ENCODE measurements around the gene SH3BP1.
"Not testable (repeated sequence)": the region's sequence is repeated elsewhere in the genome, so short reads cannot be mapped to it uniquely, and the experiment has no call there.

Gene SH3BP1

DNA sequence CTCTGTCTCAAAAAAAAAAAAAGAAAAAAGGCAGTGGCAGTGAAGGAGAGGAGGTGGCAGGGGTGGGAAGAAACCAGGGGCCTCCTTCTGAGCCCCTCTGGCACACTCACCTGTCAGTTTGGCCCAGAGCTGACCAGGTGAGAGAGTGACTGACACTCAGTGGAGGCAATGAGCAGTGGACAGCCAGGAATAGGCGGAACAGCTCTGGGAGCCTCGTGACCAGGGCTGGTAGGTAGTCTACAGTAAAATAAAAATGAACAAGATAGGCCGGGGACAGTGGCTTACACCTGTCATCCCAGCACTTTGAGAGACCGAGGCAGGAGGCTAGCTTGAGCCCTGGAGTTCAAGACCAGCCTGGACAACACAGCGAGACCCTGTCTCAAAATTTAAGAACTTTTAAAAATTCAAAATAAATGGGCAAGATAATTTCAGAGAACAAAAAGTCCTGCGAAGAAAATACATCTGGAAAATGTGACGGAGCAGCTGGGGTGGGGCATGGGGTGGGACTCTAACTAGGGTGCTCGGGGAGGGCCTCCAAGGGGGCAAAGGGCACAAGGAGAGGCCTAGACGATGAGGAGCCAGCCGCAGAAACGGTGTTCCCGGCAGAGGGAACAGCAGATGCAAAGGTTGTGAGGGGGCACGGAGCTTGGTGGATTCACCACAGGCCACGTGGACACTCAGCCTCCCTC is 15.2 kb downstream of the SH3BP1 start:
- DNase-seq (ENCODE audit: extremely low spot score, insufficient read length, low read depth): no peak
- FAIRE-seq: no peak

DNA sequence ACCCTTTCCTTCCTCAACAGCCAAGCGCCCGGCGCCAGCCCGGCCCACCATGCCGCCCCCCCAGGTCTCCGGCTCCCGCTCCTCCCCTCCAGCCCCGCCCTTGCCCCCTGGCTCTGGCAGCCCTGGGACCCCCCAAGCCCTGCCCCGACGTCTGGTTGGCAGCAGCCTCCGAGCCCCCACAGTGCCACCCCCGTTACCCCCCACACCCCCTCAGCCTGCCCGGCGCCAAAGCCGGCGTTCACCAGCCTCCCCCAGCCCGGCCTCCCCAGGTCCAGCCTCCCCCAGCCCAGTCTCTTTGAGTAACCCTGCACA is 15.7 kb downstream of the SH3BP1 start:
- FAIRE-seq (no peak), DNase-seq (ENCODE audit: extremely low spot score, insufficient read length, low read depth) (no peak)

DNA sequence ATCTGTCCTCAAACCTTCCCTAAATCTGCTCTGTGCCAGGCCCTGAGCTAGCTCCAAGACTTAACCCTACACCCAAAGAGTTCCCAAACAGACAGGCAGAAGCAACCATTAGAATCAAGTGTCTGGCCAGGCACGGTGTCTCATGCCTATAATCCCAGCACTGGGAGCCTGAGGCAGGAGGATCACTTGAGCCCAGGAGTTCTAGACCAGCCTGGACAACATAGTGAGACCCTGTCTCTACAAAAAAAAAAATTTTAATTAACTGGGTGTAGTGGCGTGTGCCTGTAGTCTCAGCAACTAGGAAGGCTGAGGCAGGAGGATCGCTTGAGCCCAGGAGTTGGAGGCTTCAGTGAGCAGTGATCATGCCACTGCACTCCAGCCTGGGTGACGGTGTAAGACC is 17.1 kb downstream of the SH3BP1 start:
- not testable (repeated sequence) for DNase-seq (ENCODE audit: extremely low spot score, insufficient read length, low read depth); FAIRE-seq

DNA sequence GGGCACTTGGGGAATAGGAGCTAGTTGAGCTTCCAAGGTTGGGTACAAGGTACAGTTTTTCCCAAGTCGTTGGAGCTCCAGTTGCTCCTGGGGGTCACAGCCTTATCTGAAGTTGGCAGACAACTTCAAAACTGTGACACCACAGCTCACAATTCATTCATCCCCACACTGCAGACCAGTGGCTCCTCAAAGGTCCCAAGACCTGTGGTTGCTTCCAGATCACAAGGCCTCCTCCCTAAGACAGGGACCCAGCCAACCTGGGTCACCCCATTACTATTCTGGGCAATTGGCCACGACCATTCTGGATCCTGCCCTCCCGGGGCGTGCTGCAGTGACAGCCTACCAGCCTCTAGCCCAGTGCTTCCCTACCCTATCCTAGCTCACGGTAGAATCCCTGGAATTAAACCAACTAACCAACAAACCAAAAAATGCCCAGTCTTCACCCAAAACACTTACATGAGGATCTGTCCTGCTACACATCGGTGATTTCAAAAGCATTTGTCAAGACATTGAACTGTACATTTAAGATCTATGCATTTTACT is 18.2 kb downstream of the SH3BP1 start:
- DNase-seq (ENCODE audit: extremely low spot score, insufficient read length, low read depth): no peak
- peak; percentile 5 for FAIRE-seq

DNA sequence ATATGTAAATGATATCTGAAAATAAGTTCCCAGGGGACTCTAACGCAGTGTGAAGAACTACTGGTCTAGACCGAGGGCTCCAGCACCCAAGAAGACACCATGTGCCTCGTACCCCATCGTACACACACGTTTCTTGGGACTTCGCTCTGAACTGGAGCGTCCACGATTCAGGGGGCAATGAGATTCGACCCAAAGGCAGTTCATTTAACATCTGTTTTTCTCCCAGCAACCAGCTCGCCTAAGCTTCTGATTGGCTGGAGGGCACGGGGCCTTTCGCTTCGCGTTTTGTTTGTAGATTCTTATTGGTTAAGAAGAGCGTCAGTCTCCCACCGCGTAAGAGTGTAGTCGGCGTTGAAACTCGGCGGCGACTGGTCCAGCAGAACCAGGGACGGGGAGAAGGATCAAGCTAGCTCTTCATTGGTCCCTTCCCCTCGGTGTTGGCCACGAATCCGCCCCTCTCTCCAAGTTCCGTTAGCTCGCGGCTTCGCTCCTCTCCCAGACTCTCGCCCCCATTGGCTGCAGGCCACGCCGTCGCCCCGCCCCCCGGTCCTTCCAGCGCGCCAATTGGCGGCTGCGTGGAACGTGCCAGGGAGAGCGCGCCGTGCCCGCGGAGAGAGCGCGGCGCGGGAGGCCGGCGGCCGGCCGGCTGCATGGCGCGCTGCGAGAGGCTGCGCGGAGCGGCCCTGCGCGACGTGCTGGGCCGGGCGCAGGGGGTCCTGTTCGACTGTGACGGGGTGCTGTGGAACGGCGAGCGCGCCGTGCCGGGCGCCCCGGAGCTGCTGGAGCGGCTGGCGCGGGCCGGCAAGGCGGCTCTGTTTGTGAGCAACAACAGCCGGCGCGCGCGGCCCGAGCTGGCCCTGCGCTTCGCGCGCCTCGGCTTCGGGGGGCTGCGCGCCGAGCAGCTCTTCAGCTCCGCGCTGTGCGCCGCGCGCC is 18.9 kb downstream of the SH3BP1 start, which contains the start of gene PDXP:
PDXP (plus strand) TSS at position 591 of the 933 bp plus-strand sequence; CDS start at position 651, 60 bp downstream.
- DNase-seq (ENCODE audit: extremely low spot score, insufficient read length, low read depth): peak; percentile 95
- peak; percentile 100 for FAIRE-seq

DNA sequence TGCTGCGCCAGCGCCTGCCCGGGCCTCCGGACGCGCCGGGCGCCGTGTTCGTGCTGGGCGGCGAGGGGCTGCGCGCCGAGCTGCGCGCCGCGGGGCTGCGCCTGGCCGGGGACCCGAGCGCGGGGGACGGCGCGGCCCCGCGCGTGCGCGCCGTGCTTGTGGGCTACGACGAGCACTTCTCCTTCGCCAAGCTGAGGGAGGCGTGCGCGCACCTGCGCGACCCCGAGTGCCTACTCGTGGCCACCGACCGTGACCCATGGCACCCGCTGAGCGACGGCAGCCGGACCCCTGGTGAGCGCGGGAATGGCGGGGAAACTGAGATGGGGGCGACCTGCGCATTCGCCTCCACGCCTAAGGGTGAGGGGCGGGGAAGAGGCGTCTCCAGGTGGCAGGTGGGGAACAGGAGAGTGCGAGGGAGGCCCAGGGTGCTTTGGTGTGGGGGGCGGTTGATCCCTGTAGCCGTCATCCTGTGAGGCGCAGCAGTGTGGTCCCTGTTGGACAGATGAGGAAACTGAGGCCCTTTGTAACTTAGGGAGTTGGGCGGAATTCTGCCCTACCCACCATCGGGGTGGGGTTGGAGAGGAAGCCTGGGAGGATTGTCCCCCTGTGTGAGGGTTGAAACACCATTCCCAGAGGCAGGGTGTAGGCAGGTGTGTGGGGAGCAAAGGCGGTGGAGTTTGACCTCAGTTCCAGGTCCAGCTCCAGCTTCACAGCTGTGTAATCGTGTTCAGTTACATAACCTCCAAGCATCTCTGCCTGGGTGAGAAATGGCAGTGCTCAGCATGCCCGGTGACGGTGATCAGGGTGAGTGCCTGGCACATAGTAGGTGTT is 19.8 kb downstream of the SH3BP1 start:
- FAIRE-seq (peak; percentile 59), DNase-seq (ENCODE audit: extremely low spot score, insufficient read length, low read depth) (no peak)

DNA sequence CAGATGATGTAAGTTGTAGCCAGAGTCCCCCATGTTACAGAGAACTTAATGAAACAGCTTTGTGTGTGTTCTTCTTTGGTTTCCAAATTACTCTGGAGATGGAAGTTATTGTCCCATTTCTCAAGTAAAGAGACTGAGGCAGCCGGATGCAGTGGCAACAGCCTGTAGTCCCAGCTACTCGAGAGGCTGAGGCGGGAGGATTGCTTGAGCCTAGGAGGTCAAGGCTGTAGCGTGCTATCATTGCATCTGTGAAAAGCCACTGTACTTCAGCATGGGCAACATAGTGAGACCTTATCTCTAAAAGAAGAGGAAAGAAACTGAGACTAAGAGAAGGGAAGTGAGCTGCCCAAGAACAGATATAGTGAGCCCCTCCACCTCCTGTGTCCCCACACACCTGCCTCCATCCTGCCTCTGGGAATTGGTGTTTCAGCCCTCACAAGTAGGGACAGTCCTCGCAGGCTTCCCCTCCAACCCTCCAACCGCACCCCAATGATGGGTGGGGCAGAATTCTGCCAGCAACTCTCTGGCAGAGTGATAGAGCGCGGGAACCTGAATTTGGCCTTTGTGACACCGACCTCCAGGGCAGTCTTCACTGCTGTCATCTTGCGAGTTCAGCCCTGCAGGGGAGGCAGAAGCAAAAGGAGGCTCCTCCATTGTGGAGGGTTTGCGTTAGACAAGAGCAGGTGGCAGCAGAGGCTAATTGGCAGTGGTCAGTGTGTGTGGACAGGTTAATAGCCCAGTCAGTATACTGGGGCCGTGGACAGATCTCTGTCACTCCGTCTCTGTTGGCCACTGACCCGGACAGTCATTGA is 20.6 kb downstream of the SH3BP1 start:
- no peak for DNase-seq (ENCODE audit: extremely low spot score, insufficient read length, low read depth)
- FAIRE-seq: peak; percentile 83

DNA sequence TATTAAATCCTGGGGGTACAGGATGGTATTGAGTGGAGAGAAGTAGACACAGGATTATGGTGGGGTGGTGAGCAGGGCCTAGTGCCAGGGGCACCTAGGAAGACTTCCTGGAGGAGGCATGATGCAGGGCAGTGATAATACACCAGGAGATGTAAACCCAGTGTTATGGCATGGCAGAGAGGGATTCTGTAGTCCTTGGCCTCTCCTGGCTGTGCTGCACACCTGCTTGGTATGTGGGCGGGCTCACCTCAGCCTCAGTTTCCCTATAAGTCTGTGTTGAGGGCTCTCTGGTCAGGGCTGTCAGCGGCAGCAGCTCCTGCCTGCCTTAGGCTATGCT is 21.2 kb downstream of the SH3BP1 start:
- DNase-seq (ENCODE audit: extremely low spot score, insufficient read length, low read depth) (no peak), FAIRE-seq (no peak)

DNA sequence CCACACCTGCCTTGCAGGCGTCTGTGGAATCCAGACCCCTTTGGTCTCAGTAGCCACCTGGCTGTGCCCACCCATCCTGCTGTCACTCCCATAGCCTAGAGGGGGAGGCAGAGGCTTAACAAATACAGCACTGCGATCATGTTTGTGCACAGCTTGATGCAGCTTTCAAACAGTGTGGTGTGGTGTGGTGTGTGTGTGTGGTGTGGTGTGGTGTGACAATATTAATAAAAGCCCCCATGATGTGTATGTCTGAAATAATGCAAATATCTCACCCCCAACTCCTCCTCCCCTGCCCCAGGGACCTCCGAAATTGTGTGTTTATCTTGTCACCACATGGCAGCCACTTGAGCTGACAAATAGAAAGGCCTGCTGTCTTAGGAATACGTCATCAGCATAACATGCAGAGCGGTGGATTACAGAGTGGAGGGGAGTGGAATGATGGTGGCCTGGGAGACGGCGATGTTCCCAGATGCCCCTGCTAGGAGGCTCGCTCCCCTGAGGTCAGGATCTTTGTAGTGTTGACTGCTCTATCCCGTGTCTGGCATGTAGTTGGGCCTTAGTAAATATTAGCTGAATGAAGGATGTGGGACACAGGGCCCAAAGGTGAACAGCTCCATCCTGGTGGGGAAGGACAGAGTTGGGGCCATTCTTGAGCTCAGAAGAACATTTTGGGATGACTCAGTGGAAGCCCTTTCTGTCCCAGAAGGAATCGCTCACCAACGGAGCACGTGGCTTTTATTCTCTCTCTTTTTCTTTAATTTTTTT is 21.9 kb downstream of the SH3BP1 start:
- no peak for DNase-seq (ENCODE audit: extremely low spot score, insufficient read length, low read depth)
- FAIRE-seq: peak; percentile 83

DNA sequence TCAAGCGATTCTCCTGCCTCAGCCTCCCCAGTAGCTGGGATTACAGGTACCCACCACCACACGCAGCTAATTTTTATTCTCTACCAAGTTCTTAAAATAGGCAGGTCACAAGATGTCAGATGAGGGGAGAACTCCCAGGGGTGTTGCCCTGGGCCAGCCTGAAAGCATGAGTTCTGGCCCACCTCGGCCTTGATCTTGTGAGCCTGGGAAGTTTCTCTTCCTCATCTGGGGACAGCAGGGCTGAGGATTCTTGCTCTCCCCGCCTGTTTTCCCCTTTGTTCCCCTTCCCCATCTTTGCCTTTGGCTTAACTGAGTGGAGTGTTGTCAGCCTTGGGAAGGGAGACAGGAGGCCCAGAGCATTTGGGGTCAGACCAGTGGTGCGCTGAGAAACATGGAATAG is 22.6 kb downstream of the SH3BP1 start:
- FAIRE-seq (peak; percentile 76), DNase-seq (ENCODE audit: extremely low spot score, insufficient read length, low read depth) (no peak)

DNA sequence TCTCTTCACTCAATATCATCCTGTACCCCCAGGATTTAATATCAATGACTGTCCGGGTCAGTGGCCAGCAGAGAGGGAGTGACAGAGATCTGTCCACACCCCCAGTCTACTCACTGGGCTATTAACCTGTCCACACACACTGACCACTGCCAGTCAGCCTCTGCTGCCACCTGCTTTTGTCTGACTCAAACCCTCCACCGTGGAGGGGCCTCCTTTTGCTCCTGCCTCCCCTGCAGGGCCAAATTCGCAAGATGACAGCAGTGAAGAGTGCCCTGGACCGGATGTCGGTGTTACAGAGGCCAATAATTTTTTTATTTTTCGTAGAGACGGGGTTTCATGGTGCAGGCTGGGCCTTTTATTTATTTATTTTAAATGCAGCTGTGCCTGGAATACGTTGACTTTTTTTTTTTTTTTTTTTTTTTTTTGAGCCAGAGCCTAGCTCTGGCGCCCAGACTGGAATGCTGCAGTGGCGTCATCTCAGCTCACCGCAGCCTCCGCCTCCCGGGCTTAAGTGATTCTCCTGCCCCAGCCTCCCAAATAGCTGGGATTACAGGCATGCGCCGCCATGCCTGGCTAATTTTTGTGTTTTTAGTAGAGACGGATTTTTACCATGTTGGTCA is 24.2 kb downstream of the SH3BP1 start:
- no peak for DNase-seq (ENCODE audit: extremely low spot score, insufficient read length, low read depth)
- FAIRE-seq: peak; percentile 5

DNA sequence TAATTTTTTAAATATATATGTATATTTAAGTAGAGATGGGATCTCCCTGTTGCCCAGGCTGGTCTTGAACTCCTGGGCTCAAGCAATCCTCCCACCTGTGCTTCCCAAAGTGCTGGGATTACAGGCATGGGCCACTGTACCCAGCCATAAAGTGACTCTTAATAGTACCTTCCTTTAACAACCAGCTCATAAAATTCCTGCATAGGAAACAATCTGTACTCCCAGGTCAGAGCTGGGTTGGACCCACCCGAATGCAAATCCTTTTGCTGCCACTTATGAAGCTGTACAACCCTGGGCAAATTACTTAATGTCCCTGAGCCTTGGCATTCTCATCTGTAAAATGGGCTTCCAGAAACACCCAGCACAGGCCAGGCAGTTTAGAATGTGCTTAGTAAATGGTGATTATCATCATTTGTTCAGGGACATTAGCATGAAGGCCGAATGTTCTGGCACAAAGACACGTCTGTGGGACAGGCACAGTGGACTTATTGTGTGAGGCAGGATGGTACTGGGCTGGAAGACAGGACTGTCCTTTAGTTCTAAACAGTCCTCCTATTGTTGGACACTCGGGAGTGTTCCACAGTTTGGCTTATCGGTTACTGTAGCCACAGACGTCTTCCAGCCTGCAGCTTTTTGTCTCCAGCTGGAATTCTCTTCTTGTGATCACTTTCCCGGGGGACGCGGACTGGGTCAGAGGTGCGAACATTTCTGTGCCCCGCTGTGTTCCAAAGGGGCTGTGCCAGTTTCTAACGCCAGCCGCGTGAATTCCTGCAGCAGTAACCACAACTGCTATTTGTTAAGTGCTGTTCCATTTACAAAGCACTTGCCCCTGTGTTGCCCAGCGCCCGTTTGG is 25.0 kb downstream of the SH3BP1 start:
- FAIRE-seq: no peak
- no peak for DNase-seq (ENCODE audit: extremely low spot score, insufficient read length, low read depth)

DNA sequence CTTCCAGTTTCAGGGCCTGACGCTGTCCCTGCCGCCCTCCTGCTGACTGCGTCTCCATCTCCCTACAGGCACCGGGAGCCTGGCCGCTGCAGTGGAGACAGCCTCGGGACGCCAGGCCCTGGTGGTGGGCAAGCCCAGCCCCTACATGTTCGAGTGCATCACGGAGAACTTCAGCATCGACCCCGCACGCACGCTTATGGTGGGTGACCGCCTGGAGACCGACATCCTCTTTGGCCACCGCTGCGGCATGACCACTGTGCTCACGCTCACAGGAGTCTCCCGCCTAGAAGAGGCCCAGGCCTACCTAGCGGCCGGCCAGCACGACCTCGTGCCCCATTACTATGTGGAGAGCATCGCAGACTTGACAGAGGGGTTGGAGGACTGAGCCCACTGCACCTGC is 26.0 kb downstream of the SH3BP1 start:
- no peak for FAIRE-seq
- no peak for DNase-seq (ENCODE audit: extremely low spot score, insufficient read length, low read depth)

DNA sequence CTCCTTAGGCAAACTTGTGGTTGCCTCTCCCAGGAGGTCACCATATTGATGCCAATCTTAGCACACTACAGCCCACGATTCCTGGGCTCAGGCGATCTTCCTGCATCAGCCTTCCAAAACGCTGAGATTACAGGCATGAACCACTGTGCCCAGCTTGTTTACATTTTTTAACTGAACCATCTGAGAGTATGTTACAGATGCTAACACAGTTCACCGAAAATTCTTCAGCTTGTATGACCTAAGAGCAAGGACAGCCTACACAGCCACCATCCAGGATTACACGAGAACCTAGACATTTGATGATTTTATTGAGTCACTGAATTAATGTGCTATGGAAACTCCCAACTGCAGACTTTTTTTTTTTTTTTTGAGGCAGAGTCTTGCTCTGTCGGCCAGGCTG is 30.1 kb downstream of the SH3BP1 start:
- FAIRE-seq: no peak
- DNase-seq (ENCODE audit: extremely low spot score, insufficient read length, low read depth): no peak

DNA sequence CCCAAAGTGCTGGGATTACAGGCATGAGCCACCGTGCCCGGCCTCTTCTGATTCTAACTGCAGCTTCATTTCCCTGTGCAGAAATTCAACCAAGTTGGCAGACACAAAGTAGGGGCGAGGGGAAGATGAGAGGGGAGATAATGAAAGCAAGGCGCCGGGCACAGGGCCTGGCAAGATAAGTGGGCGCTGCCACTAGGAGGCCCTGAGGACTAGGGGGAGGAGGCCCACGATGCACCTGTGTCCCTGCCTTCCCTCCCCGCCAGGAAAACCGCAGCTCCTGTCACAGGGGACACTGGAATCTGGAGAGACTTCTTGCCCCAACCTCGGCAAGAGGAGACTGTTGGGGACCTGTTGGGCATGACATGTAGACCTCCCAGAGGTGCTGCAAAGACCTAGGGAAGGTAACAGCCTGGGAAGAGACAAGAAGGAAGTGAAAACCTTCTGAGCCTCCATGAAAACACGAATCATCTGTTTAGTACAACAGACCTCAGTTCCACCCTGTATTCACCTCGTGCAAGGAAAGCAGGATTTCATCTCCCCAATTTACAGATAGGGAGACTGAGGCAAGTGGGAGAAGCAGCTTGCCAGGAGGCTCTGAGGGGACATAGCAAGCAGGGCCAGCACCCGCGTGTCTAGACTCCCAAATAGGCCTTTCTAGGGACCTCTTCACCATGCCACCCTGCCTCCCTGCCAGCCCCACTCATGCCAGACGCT is 32.9 kb downstream of the SH3BP1 start:
- FAIRE-seq: no peak
- DNase-seq (ENCODE audit: extremely low spot score, insufficient read length, low read depth): no peak

DNA sequence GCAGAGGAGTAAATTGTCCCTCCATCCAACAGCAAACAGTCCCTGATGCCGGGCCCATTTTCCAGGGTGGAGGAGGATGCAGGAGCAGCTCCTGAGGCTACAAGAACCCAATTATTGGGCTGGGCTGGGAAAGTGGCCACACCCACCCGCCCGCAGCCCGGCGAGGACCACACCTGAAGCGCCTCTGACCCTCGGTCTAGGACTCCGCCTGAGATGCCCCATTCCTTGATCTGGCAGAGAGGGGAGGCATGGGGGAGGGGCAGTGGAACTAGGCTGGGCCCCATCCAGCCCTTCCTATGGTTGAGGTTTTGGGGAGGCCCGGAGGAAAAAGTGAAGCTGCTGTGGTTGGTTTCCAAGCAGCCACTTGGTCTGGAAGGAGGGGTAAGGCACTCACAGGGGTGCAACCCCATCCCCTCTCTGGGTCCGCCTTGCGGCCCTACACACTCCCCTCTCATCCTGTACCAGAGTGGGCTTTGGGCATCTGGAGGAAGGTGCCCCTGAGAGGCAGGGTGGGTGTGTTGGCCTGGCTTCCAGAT is 33.5 kb downstream of the SH3BP1 start:
- DNase-seq (ENCODE audit: extremely low spot score, insufficient read length, low read depth): no peak
- no peak for FAIRE-seq

DNA sequence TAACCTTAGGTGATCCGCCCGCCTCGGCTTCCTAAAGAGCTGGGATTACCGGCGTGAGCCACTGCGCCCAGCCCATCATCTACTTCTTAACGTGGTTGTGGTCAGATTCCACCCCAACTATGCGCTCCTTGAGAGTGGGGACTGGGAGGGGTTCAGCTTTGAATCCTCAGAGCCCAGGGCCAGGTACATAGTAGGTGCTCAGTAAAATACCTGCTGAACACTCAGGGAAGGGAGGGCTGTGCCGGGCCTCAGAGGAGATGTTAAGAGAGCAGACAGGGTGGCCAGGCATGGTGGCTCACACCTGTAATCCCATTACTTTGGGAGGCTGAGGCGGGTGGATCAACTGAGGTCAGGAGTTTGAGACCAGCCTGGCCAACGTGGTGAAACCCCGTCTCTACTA is 34.8 kb downstream of the SH3BP1 start:
- FAIRE-seq: no peak
- no peak for DNase-seq (ENCODE audit: extremely low spot score, insufficient read length, low read depth)
